SK-MEL-5 (cell line): ENCODE data around the gene AFAP1. TPM values are rescaled to one million over a fixed set of nuclear protein-coding genes. Genes with fewer than 3 reads are reported as not detected.
A peak's percentile ranks its signal among the peaks of the same experiment; 100 is the strongest.

Experiments
- DNase-seq: peaks from one replicate; pipeline ENCODE4 v3.0.0-alpha.2; 2016; ENCODE audit warnings: low read depth, low spot score
- in situ Hi-C: cut with HindIII; loops from 2 replicates; pipeline ENCODE4 v1.10.0; 2016; ENCODE audit warnings: low sequenced_read_pairs, high pct_unique_total_duplicates, low pct_unique_long_range_greater_than_20kb
- total RNA-seq: library from RNA; depleted of rRNA; stranded (reverse); fragments of >200 nt; shearing (Covaris generic); gene quantifications from 2 replicates; pipeline ENCODE4 v1.2.3, GENCODE V29; 2014

AFAP1 gene
- total RNA-seq, 1 experiment from 2014 or later, result 10.3 TPM

GRCh38 chr4:7781993-7782392 lies 157.7 kb downstream of the AFAP1 start:
- no peak for DNase-seq
- in situ Hi-C loops, result no loop called here

DNA sequence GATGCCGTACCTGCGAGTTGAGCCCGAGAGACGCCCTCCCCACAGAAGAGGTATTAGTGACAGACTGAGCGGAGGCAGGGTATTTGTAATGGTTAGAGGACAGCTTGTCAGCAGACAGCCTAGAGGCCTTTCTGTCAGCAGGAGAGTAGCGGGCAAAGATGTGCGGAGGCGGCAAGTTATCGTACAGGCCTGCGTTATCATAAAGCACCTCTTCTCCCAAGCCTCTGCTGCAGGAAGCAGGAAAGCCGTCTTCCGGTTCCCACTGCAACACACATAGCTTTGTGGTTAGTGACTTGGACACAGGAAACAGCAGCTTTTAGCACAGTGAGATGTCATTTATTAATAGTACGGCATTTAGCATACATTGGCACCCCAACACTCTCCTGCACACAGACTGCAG lies 158.3 kb downstream of the AFAP1 start:
- in situ Hi-C loops, result no loop called here
- no peak for DNase-seq

- no peak for DNase-seq
- in situ Hi-C loops, result no loop called here
These were observed 158.8 kb downstream of the AFAP1 start for GRCh38 chr4:7780751-7781348.

GRCh38 chr4:7779432-7779768 lies 160.3 kb downstream of the AFAP1 start:
- in situ Hi-C loops, result no loop called here
- DNase-seq, result no peak

GRCh38 chr4:7778510-7779431 lies 160.9 kb downstream of the AFAP1 start:
- in situ Hi-C loops, result no loop called here
- no peak for DNase-seq

DNA sequence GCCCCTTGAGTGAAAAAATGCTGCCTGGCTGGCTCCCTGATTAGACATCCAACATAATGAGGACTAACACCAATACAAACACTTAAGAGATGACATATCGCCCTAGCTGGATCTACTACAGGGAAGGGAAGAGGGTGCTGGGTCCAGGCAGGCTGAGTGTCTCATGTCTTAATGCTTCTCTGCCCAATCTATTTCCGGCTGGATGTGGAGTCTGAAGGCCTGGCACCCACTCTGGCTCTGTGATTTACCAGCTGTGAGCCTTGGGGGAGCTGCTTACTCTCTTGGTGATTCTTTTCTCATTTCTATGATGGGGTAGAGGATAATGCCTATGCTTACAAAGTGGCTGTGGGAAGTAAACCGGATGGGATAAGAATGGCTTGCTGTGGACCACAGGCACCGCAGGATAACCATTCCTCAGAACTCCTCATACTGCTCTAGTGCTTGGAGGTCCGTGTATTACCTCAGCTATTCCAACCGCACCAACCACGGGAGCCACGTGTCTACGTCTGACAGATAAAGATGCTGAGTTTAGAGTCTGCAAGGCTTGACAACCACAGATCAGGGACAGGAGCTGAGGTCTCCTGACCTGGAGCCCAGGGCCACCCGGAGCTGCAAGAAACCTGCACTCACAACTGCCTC lies 161.7 kb downstream of the AFAP1 start:
- in situ Hi-C loops, result no loop called here
- DNase-seq, result no peak

- DNase-seq, result no peak
- in situ Hi-C loops, result no loop called here
These were observed 162.5 kb downstream of the AFAP1 start for GRCh38 chr4:7777017-7777710.

DNA sequence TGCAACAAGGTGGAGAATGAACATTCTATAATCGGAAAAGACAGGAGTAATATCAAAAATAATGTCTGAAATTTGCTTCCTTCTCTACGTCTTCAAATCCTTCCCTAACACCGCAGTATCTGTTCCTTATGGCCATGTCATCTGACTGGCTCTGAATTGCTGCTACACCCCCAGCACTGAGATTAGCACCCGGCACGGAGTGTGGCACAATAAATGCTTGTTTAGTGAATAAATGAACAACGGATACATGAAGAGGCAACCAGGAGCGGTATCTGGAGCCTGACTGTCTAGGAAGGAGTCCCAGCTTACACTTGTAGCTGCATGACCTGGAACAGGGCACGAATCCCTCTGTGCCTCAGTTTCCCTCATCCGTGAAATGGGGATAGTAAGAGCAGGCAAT lies 164.3 kb downstream of the AFAP1 start:
- in situ Hi-C loops, result no loop called here
- DNase-seq, result peak; percentile 64

- in situ Hi-C loops, result no loop called here
- DNase-seq, result no peak
These were observed 165.1 kb downstream of the AFAP1 start for GRCh38 chr4:7774301-7775294.

DNA sequence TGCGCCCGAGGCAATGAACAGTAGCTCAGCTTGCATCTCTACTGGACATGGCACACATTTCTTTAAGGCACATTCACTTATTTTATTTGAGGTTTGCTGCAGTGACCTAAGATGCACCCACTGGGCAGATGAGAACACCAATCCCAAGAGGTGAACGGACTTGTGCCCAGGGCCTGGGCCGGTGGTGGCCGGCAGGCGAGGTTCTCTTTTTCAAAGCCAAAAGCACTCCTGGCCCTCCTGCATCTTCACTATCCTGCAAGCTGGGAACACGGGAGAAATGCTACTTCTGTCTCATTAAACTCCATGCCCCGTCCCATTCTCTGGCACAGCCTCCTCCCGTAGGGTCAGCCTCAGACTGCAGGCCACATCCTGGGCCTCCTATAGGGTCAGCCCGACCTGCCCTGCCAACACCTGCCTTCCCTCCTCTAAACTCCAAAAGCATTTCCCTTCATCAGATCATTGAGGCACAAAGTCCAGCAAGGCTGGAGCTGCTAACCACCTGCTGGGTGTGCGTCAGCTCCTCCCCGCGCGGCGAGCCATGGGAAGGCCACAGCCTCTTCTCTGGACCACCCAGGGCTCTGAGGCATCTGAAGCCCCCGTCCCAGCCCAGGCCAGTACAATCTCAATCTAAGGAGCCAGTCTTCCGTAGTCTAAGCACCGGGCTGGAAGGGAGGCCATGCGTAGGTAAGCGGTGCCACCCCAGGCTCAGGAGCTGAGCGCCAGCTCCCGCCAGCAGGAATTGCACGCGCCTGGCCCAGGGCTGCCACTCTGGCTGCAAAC lies 166.1 kb downstream of the AFAP1 start:
- DNase-seq, result no peak
- in situ Hi-C loops, result no loop called here

GRCh38 chr4:7772711-7773385 lies 166.8 kb downstream of the AFAP1 start:
- in situ Hi-C loops, result no loop called here
- DNase-seq, result no peak

DNA sequence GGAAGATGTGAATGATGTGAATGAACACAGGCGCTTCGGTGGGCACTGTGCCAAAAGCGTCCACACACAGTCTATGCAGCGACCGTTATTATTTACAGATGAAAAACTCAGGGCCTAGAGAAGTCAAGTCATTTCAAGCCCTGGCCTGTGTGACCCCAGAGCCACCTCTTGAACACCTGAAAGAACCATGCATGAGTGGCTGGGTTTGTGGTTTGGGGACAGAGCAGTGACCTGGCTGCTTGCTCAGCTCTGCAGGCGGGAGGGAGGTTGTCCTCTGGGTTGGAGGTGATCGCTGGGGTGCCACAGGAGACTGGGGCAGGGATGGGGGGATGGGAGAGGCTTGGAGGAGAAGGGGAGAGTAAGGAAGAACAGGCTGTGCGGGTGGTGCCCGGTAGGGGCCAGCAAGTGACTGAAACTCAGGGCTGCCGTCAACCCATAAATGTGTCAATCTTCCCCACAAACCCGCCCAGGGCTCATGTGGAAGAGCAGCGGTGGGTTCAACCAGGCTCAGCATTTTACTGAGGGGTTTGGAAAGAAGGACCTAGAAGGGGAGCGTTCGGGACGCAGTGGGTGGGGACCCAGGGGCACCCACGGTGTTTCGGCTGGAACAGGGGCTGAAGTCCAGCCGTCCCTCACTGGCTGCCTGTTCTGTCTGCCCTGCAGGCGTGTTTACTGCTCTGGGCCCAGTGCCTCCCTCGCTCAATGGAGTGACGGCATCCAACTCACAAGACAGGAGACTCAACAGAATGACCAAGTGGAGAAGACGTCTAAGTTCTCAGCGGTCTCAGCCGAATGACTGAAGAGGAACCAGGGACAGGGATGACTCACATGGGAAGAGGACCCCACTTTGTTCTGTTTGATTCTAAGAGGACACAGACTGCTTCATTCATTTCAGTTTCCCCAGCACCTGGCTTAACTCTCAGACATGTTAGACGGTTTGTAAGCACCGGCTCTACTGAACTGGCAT lies 167.8 kb downstream of the AFAP1 start:
- in situ Hi-C loops, result no loop called here
- DNase-seq, result peak; percentile 8

- in situ Hi-C loops, result no loop called here
- no peak for DNase-seq
These were observed 168.6 kb downstream of the AFAP1 start for GRCh38 chr4:7771056-7771455.

- DNase-seq, result peak; percentile 26
- in situ Hi-C loops, result no loop called here
These were observed 169.2 kb downstream of the AFAP1 start for GRCh38 chr4:7770224-7771050.
